Fibroblast of pulmonary artery (primary cell): Measurements from ENCODE around the gene CCDC33.

Source experiments
- DNase-seq: peaks from one replicate; pipeline ENCODE4 v3.0.0-alpha.2; 2010; ENCODE audit warnings: low read depth
- H3K4me3 ChIP-seq: replicated peaks from 2 replicates; pipeline ENCODE4 v1.5.1; 2011; ENCODE audit warnings: low read depth, mild to moderate bottlenecking, control low read depth, low read length, moderate library complexity
- TF ChIP-seq, protein P1 (sequence below): IDR thresholded peaks from 2 replicates; pipeline ENCODE4 v1.5.1; 2011; ENCODE audit warnings: mild to moderate bottlenecking, control low read depth, low read length, inconsistent platforms; ENCODE audit errors: missing control alignments

The CCDC33 gene

DNA sequence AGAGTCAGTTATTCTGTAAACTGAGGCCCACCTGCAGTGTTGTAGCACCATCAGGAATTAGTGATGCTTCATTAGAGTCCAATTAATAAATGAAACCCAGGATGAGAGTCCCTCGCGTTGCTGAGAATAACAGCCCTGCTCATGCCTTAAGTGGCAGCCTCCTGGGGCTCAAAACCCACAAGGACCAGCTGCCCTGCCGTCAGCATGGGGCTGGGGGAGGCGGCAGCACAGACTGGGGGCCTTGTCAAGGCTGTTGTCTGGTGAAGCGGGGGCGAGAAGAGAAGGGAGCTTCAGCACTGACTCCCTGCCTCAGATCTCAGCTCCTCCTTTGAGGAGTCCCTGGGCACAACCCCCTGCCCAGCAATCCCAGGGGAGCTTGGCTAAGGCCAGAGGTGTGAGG, 21.0 kb downstream of the CCDC33 start:
- DNase-seq: no peak
- TF ChIP-seq, protein P1, sequence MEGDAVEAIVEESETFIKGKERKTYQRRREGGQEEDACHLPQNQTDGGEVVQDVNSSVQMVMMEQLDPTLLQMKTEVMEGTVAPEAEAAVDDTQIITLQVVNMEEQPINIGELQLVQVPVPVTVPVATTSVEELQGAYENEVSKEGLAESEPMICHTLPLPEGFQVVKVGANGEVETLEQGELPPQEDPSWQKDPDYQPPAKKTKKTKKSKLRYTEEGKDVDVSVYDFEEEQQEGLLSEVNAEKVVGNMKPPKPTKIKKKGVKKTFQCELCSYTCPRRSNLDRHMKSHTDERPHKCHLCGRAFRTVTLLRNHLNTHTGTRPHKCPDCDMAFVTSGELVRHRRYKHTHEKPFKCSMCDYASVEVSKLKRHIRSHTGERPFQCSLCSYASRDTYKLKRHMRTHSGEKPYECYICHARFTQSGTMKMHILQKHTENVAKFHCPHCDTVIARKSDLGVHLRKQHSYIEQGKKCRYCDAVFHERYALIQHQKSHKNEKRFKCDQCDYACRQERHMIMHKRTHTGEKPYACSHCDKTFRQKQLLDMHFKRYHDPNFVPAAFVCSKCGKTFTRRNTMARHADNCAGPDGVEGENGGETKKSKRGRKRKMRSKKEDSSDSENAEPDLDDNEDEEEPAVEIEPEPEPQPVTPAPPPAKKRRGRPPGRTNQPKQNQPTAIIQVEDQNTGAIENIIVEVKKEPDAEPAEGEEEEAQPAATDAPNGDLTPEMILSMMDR: no peak
- no peak overlapping the region for H3K4me3 ChIP-seq

DNA sequence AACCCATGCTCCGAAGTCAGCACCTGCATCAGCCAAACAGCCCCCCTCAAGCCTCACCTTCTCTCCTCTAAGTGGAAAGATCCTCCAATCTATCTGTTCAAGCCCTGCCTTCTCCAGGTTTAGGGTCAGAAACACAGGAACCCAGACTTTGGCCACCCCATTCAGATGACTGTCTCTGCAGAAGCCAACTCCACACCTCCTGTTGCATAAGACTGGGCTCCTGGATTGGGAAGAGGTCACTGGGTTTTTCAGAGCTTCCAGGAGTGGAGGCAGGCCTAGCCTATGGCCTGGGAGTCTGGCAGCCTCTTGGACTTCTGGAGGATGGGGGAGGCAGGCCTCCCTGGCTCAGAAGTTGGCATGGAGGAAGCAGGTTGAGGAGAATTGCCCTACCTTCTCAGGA, 21.5 kb downstream of the CCDC33 start:
- TF ChIP-seq, protein P1: no peak
- no peak for DNase-seq
- H3K4me3 ChIP-seq: no peak overlapping the region

DNA sequence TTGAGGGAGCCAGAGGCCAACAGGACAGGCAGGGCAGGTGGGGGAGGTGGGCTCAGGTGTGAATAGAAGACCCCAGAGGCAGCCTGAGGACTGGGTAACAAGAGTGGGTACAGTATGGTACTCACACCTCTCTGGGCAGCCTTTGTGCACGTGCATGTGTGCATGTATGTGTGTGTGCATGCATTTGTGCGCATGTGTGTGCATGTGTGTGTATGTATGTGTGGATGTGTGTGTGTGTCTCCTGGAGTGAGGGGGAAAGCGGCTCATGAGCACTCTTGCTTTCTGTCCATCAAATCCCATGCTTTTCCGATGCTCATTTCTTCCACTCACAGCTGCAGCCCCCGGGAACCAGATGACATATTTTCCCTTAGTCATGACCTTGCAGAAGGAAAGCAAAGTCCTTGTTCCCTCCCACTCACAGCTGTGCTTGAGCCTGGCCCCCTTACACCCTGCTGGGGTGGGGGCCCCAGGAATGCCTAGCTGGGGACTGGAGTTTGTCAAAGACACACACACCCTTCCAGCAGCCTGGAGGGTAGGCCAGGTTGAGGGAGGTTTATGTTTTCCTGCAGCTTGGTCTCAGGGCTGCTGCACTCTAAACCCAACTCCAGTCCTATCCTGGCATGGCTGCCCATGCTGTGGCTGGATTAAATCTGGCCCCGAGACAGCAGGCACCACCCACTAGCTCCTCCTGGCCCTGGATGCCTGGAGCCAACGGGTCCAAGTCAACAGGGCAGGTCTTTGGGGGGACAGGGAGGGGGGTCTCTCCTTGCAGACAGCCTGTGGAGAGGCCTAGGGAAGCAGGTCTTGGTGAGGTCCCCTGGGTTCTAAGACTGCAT, 22.5 kb downstream of the CCDC33 start:
- H3K4me3 ChIP-seq: no peak overlapping the region
- TF ChIP-seq, protein P1: no peak
- no peak for DNase-seq

DNA sequence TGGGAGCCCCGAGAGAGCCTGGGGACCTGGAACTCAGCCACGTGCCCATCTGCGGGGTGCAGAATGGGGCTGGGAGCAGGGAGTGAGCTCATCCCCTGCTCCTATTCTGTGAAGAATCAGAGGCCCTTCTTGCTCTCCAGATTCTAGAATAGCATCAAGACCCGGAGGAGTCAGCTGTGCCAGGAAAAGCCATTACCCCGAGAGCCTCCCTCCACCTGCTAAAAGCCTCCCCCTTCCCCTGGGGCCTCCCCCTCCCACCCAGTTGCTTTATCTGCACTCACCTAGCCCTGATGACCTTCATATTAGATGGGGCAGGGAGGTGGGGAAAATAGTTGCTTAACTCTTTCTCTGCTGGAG, 23.1 kb downstream of the CCDC33 start:
- TF ChIP-seq, protein P1: no peak
- no peak overlapping the region for H3K4me3 ChIP-seq
- DNase-seq: no peak

DNA sequence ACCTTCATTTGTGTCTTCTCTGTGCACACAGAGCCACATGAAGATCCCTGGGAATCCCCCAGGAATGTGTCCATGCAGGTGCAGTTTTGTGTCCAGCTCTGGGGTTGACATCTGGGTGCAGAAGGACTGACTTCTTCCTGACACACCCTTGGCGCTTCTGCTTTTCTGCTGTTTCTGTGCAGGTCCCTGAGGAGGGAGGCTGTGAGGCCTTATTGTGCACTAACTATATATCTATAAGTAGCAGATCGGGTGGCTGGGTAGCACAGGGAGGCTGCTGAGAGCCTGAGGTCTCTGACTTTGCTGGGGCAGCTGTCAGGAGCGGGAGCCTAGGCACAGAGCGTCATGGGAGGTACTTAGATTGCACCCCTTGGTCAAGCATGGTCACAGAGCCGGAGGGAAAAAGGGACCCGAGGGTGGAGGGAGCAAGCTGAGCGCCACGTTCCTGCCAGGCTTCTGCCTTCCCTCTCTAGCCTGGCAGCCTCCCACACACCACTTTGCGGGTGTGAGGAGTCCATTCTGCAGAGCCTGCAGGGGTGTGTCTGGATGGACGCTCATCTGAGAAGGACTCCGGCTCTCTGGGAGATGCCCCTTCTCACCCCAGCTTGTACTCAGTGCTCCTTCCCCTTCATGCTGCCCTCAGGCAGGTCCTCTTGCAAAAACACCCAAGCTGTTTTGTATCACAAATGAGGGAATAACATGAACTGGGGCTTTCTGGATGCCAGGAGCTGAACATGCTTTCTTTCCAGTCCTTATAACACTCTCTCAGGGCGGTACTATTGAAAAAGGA, 23.9 kb downstream of the CCDC33 start:
- TF ChIP-seq, protein P1: no peak
- no peak overlapping the region for H3K4me3 ChIP-seq
- DNase-seq: no peak

DNA sequence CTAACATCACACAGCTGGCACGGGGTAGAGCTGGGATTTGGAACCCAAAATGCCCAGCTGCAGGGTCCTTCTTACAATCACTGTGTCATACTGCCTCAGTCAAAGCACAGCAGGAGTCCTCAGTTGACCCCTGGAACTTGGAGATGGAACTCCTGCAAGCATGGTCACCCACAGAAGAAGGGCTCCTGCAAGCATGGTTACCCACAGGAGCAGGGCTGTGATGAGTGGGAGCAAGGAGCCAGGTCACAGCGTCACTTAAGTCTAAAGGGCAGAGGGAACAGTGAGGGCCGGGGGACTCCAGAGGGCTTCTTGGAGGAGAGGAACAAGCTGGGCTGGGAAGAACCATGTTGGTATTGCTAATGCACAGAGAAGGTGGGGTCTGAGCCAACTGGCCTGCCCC, 24.9 kb downstream of the CCDC33 start:
- TF ChIP-seq, protein P1: no peak
- no peak for DNase-seq
- no peak overlapping the region for H3K4me3 ChIP-seq
